ENCODE data around the gene VWA2. TPM values are rescaled to one million over a fixed set of nuclear protein-coding genes. Genes with fewer than 3 reads are reported as not detected.

Gene VWA2
- total and polyA plus RNA-seq, 2 of the 4 experiments (the other 2 are of a cell fraction) = not detected

GRCh38 chr10:114316744-114317143 lies 77.7 kb downstream of the VWA2 start:
- H3K4ac ChIP-seq (ENCODE audit: low read depth, low read length) = no peak overlapping the region
- no peak overlapping the region for H2AK5ac ChIP-seq (ENCODE audit: low read depth, low read length)
- no peak overlapping the region for H4K5ac ChIP-seq (ENCODE audit: low read depth, low read length)
- no peak overlapping the region for H2BK15ac ChIP-seq (ENCODE audit: low read depth, low read length)
- H3K14ac ChIP-seq (replicated peaks; ENCODE audit: low read depth, low read length) = no peak overlapping the region
- in situ Hi-C loops (cut with MboI; ENCODE audit: low sequenced_read_pairs) (no loop called here), dilution Hi-C loops (cut with HindIII; ENCODE audit: low sequenced_read_pairs, unreplicated experiment) (no loop called here), intact Hi-C loops (cut with micrococcal nuclease) (no loop called here)
- no peak overlapping the region for H4K8ac ChIP-seq (ENCODE audit: low read depth in 2 of 2, low read length in 2 of 2)
- H4K91ac ChIP-seq (ENCODE audit: insufficient read depth, low read depth, low read length) = no peak overlapping the region
- H3K4me2 ChIP-seq (ENCODE audit: low read depth, low read length) = no peak overlapping the region
- peaks cover 21% of the 10 kb centered on the region for H3K27me3 ChIP-seq (ENCODE audit: control insufficient read depth, insufficient read depth, low read length)
- H3K9ac ChIP-seq (ENCODE audit: low read depth, low read length) = no peak overlapping the region
- DNase-seq = no peak
- H2BK5ac ChIP-seq (ENCODE audit: low read depth, low read length, poor library complexity, severe bottlenecking) = no peak overlapping the region
- H3K79me1 ChIP-seq (ENCODE audit: low read depth in 1 of 2, low read length in 2 of 2) = no peaks in the 10 kb centered on the region
- TF ChIP-seq BHLHE40 (IDR thresholded peaks at IDR 0.05; ENCODE audit: low read depth, low read length) (no peak), USF2 (IDR thresholded peaks at IDR 0.05; ENCODE audit: low read depth, low read length) (no peak)
- no peak for ATAC-seq (ENCODE audit: low read depth)
- H3K18ac ChIP-seq (ENCODE audit: low read depth, low read length) = no peak overlapping the region
- ChIA-PET CTCF (interaction anchor here (1.6 kb wide), 1 partner anchor 10 kb away, joined by 3 read pairs; no protein-coding TSS in a partner anchor), POLR2A (ENCODE audit: unreplicated experiment) (no interaction called here)
- no peak overlapping the region for H2BK120ac ChIP-seq (ENCODE audit: low read depth, low read length)
- H3K9me1 ChIP-seq (ENCODE audit: insufficient read depth, low read length) = no peaks in the 10 kb centered on the region
- H3K27ac ChIP-seq (ENCODE audit: insufficient read depth, low read length) = no peak overlapping the region
- H3K9me3 ChIP-seq (ENCODE audit: control insufficient read depth, insufficient read depth, low read length) = no peaks in the 10 kb centered on the region; the same call in 1 of the 2 replicates
- H3K4me1 ChIP-seq (ENCODE audit: control insufficient read depth, insufficient read depth, low read length) = no peaks in the 10 kb centered on the region
- H3K56ac ChIP-seq (ENCODE audit: extremely low read depth, insufficient read depth, low read length) = no peak overlapping the region
- H2AFZ ChIP-seq (replicated peaks; ENCODE audit: low read length, poor library complexity) = no peak overlapping the region
- no TSS peak for BruUV-seq (replicated peaks)
- no peaks in the 10 kb centered on the region for H4K20me1 ChIP-seq (ENCODE audit: insufficient read depth, low read length)
- no peak overlapping the region for H3K23ac ChIP-seq (ENCODE audit: low read depth, low read length)
- no CpG with 5 or more reads among the region's 5 CpGs for whole genome bisulfite sequencing, 2 experiments (ENCODE audit: extremely low coverage in 2 of 2, insufficient read length in 1 of 2)
- H2AK9ac ChIP-seq (replicated peaks; ENCODE audit: low read depth, low read length, poor library complexity) = no peak overlapping the region
- H2BK20ac ChIP-seq (ENCODE audit: low read depth, low read length) = no peak overlapping the region
- no peak overlapping the region for H3K4me3 ChIP-seq (ENCODE audit: insufficient read depth, low read depth, low read length)
- H3K36me3 ChIP-seq (ENCODE audit: control insufficient read depth, insufficient read depth, low read length) = no peaks in the 10 kb centered on the region
